ENCODE results near the gene LRFN2.
A peak's percentile ranks its signal among the peaks of the same experiment; 100 is the strongest.

The LRFN2 gene

DNA sequence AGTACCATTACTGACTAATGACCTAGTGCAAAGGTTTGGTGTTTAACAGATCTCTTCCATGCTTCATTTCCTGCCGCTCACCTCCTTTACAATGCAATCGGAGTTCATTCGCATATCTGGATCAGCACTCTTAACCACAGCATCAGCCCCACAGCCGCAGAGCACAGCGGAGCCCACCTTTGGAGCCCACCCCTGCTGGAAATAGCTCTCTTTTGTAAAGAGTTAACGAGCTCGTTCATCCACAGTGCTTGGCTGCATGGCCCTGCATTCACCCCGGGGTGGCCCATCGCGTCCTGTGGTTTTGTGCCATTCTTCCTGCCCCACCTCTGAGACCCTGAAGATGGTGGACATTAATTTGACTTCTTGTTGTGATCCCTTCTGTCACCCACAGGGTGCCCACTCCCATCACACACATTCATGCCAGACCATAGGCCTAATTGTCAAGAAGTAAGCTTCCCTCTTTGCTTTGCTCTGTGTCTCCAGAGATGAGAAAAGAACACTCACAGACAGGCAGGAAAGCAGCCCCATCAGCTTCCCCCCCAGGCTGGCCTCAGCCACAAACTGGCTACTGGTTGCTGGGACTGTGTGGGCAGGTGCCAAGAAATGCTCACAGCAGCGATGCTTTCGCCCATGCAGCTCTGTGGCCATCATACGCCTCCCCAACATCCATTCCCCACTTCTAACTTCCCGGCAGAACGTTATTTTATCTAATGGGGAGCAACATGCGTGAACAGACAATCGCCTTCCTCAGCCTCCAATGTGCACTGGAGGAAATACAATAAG, 167.0 kb downstream of the LRFN2 start:
- in situ Hi-C loops (cut with HindIII; ENCODE audit: low sequenced_read_pairs), result no loop called here
- H3K4me3 ChIP-seq (ENCODE audit: low read depth, low read length), result no peak overlapping the region
- TF ChIP-seq, protein P1, sequence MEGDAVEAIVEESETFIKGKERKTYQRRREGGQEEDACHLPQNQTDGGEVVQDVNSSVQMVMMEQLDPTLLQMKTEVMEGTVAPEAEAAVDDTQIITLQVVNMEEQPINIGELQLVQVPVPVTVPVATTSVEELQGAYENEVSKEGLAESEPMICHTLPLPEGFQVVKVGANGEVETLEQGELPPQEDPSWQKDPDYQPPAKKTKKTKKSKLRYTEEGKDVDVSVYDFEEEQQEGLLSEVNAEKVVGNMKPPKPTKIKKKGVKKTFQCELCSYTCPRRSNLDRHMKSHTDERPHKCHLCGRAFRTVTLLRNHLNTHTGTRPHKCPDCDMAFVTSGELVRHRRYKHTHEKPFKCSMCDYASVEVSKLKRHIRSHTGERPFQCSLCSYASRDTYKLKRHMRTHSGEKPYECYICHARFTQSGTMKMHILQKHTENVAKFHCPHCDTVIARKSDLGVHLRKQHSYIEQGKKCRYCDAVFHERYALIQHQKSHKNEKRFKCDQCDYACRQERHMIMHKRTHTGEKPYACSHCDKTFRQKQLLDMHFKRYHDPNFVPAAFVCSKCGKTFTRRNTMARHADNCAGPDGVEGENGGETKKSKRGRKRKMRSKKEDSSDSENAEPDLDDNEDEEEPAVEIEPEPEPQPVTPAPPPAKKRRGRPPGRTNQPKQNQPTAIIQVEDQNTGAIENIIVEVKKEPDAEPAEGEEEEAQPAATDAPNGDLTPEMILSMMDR (IDR thresholded peaks at IDR 0.05; ENCODE audit: low read depth, low read length), result no peak
- no peak for DNase-seq (ENCODE audit: low read depth, low spot score)

DNA sequence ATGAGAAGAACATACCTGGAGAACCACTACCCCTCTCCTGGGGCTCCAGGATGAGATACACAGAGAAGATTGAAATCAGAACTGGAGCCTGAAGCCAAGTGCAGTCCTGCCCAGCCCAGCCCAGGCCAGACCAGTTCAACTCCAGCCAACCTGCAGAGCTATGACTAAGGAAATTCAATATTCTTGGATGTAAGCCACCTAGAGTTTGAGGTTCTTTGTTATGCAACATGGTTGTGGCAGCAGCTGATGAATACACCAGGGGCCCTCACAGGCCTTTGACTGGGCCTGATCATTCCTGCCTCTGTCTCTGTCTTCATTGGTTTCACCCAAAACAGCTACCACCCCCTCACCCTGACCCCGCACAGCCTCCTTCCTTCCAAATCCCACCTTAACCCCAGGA, 167.8 kb downstream of the LRFN2 start:
- no peak for DNase-seq (ENCODE audit: low read depth, low spot score)
- in situ Hi-C loops (cut with HindIII; ENCODE audit: low sequenced_read_pairs), result no loop called here
- H3K4me3 ChIP-seq (ENCODE audit: low read depth, low read length), result no peak overlapping the region
- TF ChIP-seq, protein P1 (IDR thresholded peaks at IDR 0.05; ENCODE audit: low read depth, low read length), result no peak

DNA sequence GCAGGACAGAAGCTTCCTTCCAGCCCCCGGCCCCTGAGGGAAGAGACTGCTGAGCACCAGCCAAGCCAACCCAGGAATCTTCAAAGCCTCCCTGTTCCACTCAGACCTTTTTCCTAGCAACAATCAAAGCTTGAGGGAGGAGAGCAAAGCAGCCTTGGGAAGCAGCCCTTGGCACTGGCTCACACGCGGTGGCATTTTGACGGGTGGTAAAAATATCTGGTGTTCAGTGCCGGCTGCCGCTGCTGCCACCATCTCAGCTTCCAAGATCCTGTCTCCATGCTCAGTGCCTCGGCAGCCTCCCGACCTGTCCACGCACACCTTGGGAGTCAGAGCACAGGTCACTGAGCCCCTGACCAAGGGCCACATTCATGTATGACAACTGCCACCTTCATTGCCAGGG, 170.1 kb downstream of the LRFN2 start:
- TF ChIP-seq, protein P1 (IDR thresholded peaks at IDR 0.05; ENCODE audit: low read depth, low read length), result no peak
- DNase-seq (ENCODE audit: low read depth, low spot score), result no peak
- no peak overlapping the region for H3K4me3 ChIP-seq (ENCODE audit: low read depth, low read length)
- in situ Hi-C loops (cut with HindIII; ENCODE audit: low sequenced_read_pairs), result no loop called here

DNA sequence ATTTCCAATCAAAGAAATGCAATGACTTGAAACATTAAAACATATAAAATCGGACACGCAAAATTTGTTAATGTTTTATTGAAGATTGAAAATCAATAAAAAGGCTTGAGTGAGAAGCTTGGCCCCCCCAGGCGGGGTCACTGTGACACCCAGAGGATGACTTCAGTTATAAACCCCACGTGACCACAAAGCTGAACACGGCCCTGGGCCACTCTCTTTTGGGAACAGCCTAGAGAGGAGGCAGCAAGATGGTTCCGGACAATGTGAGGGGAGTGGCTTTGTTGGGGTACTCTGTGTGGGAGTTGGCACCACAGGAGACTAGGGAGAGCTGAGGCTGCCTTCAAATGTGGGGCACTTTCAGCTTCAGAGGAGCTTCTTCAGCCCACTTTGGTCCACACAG, 172.5 kb downstream of the LRFN2 start:
- no peak for DNase-seq (ENCODE audit: low read depth, low spot score)
- TF ChIP-seq, protein P1 (IDR thresholded peaks at IDR 0.05; ENCODE audit: low read depth, low read length), result no peak
- no peak overlapping the region for H3K4me3 ChIP-seq (ENCODE audit: low read depth, low read length)
- in situ Hi-C loops (cut with HindIII; ENCODE audit: low sequenced_read_pairs), result no loop called here

DNA sequence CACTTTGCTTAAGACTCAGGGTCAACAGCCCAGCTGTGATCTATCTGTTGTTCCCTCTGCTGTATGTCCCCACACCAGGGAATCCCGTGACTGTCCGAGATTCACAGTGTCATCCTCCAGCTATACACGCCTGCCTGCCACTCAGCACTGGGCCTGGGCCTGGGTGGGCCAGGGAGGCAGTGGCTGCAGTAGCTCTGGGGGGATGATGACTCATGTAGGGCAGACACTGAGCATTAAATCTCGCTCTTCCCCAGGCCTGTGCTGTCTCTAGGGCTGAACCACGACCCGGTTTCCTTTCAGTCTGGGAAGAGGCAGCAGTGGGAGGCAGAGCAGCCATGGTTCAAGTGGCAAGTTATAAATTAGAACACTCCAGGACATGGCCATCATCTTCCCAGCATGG, 173.9 kb downstream of the LRFN2 start:
- DNase-seq (ENCODE audit: low read depth, low spot score), result peak; percentile 8
- H3K4me3 ChIP-seq (ENCODE audit: low read depth, low read length), result no peak overlapping the region
- TF ChIP-seq, protein P1 (IDR thresholded peaks at IDR 0.05; ENCODE audit: low read depth, low read length), result no peak
- in situ Hi-C loops (cut with HindIII; ENCODE audit: low sequenced_read_pairs), result no loop called here

DNA sequence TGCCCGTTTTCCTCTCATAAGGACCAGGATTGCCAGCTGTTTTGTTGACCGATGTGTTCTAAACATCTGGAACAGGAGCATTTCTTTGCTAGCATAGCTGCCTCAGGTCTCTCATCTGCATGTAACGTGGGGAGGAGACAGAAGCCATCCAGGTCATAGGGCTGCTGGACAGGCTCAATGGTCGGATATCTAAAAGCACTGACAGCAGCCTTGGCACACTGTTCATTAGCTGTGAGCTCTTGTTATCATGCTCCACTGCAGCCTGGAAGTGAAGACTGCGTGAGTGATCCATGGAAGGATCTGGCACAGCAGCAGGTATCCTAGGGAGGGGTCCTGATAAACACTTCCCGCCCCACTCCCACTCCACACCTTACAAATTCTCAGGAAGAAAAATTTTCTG, 175.3 kb downstream of the LRFN2 start:
- in situ Hi-C loops (cut with HindIII; ENCODE audit: low sequenced_read_pairs), result no loop called here
- no peak for DNase-seq (ENCODE audit: low read depth, low spot score)
- TF ChIP-seq, protein P1 (IDR thresholded peaks at IDR 0.05; ENCODE audit: low read depth, low read length), result no peak
- H3K4me3 ChIP-seq (ENCODE audit: low read depth, low read length), result no peak overlapping the region

Data from astrocyte of the spinal cord (primary cell).